HG03039 (cell line): Measurements from ENCODE around the gene KLHL28.

Experiments
- ATAC-seq: cut with Tn5 transposase; IDR thresholded peaks from one replicate; pipeline ENCODE4 v1.9.1; 2021; ENCODE audit warnings: mild to moderate bottlenecking, moderate library complexity; ENCODE audit not compliant: unreplicated experiment

The KLHL28 gene

DNA sequence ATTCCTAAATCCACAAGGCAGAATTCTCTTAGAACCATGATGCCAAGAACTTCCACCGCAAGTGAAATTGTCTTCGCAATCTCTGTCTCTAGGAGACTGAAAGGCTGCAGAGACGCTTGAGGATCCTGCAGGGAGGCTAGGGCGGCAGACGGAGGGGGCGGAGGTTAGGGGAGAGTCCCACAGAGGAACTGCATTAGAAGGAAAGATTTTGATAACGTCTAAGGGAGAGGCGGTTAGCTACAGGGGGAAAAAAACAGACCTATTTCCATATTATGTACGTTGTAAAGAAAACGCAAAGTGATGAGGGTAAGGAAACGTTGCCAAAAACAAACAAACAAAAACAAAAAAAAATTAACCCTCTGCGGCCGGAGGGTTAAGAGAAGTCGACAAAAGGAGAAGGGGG, 595 bp downstream of the KLHL28 start:
- peak; percentile 19 for ATAC-seq

DNA sequence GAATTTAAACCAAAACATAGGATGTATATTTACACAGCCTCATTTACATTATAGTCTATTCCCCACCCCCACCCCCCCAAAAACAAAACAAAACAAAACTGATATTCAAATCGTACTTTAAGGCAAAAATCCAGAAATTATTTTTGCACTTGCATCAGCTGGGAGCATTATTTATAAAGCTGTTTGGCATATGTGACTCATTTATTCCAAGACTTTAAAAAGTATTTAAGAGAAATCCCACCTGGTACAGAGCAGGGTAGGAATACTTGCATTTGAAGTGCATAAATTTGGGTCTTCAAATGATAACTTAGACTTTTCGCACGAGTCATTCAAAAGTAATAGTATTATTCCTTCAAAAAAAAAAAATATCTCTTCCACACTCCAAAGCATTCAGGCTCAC, 1.1 kb downstream of the KLHL28 start:
- no peak for ATAC-seq

DNA sequence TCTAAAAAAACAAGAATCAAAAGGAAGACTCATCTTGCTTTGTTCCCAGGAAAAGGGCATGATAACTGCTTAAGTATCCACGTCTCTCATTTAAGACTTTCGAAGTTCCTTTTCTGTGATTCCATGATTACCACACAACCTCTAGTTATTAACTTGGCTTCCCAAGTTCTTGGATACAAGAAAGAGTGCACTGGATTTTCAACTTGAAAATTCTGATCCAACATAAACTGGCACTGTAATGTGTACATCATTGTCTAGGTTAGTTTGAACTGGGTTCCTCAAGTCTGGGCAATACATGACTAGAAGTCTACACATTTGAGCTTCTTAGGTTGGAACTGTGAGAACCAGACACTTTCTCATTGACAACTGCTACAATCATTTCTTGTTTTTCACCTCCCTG, 1.6 kb downstream of the KLHL28 start:
- no peak for ATAC-seq

DNA sequence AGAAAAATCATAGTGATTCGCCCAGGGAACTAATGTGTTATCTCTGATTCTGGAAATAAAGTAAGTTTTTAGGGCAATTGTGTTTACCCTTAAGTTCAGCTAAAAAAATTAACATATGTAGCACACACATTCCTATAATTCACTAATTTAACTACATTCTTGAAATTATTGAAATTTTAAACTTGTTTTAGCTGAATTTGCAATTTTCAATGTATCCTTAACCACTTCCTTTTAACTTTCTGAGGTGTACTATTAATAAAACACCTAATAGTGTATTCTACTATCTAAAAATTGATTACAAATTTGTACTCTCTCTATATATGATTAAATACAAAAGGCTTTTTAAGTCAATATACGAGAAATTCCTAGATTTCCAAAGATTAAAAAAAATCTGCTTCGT, 2.2 kb downstream of the KLHL28 start:
- ATAC-seq: no peak

DNA sequence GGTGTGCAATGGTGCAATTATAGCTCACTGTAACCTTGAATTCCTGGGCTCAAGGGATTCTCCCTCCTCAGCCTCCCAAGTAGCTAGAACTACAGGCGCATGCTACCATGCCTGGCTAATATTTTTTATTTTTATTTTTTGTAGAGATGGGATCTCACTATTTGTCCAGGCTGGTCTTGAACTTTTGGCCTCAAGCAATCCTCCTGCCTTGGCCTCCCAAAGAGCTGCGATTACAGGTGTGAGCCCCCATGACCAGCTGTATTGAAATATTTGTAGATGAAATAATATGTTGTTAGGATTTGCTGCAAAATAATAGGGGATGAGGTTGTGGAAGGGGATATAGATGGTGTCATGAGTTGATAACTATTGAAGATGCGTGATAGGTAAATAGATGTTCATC, 4.9 kb downstream of the KLHL28 start:
- no peak for ATAC-seq

DNA sequence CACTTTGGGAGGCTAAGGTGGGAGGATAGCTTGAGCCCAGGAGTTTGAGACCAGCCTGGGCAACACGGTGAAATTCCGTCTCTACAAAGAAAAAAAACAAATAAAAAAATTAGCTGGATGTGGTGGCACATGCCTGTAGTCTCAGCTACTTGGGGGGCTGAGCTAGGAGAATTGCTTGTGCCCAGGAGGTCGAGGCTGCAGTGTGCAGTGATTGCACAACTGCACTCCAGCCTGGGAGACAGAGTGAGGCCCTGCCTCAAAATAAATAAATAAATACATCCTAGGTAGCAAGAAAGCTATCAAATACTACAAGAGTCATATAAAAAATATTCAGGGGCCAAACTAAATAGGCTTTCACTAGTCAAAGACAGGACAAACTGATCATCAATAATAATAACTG, 6.2 kb downstream of the KLHL28 start:
- no peak for ATAC-seq

DNA sequence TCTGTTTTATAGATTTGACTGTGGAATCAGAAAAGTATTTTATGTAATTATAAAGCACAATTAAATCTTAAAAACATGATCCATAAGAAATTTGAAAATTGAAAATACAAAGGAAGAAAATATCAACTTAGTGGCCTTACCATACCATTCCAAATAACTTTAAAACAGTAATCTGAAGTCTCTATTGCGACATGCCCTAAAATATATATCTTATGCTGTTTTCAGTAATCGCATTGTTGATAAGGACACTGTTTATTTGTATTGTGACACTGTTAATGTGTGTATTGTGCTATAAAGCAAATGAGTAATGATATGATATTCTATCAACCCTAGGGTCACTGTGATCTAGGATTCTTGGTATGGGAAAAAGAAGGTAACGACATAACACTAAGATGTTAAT, 7.0 kb downstream of the KLHL28 start:
- ATAC-seq: no peak

DNA sequence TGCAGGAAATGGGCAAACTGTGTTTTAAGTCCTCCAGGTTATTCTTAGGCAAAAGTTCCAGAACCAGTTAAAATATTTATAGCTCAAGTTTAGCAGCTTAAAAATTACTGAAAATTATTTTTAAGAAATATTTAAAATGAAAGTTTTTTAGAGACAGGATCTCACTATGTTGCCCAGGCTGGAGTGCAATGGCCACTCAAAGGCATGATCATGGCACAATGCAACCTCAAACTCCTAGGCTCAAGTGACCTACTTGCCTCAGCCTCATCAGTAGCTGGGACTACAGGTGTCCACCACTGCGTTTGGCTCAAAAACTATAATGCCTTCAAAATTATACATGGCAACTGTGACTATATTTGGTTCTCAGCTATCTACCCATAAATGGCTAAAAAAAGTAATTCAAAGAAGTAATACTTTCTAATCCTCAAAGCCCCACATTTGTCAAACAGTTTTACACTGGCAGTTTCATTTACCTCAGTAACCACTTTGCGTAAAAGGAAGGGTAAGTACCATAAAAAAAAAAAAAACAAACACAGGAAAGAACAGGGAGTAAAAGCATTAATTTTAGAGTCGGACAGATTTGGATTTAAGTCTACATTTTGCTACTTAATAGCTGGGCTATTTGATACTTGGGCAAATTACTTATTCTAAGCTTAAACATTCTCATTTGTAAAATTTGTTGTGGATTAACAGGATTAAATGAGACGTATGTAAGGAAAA, 9.2 kb downstream of the KLHL28 start:
- no peak for ATAC-seq

DNA sequence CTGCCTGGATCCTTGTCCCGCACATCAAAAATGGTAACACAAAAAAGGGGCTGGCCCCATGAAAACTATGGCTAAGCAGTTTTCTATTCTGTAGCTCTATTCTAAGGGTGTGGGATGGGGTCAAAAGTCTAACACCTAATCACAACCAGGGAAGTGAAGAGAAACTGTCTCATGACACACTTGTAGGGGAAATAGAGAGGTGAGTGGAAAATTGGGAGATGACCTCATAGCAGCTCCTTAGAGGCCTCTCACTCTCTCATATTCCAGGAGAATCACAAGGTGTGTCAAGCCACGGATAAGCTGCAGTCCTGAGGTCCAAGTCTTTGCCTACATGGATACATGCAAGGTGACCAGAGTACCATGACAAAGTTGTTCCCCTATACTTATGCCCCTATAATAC, 10.7 kb downstream of the KLHL28 start:
- ATAC-seq: no peak

DNA sequence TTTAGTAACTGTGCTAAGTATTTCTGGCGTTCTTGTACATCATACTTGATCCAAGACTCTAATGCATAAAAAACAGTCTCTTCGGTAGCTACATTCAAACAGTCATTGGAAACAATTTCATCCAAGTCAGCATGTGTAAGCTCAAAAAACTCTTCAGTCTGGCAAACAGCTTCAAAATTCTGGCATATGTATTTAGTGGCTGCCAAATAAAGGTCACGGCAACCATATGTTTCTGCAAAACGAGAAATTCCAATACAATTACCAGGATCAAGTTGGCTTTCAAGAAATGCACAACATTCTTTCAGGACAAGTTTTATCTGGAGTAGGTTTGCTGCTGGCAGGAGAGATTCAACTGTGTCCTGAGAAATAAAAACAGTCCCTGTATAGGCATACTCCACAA, 16.5 kb downstream of the KLHL28 start:
- ATAC-seq: no peak

DNA sequence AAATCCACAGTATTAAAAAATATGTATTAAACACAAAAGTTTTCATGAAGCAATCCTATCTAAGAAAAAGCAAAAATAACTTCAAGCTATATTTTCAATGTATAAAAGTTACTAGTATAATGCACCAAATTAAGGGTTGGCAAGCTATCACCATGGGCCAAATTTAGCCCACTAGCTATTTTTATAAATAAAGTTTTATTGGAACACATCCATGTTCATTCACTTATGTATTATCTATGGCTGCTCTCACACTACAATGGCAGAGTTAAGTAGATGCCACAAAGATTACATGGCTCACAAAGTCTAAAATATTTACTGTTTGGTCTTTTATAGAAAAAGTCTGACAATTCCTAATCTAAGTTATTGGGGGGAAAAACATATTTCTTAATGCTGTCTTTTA, 17.6 kb downstream of the KLHL28 start:
- no peak for ATAC-seq

DNA sequence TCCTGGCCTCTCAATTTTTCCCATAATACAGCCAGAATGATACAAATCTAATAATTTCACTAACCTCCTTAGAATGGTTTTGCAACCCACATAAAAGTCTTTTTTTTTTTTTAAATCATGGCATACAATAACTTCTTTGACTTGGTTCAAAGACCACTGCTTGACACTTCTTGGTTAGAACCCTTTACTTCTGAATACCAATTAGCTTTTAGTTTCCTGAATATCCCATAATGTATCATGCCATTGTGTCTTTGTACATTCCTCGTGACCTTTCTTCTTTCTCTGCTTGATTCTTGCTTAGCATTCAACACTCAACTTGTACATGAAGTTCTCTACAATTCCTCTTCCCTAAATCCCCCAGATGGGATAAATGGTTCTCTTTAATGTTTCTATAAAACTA, 19.3 kb downstream of the KLHL28 start:
- ATAC-seq: no peak

DNA sequence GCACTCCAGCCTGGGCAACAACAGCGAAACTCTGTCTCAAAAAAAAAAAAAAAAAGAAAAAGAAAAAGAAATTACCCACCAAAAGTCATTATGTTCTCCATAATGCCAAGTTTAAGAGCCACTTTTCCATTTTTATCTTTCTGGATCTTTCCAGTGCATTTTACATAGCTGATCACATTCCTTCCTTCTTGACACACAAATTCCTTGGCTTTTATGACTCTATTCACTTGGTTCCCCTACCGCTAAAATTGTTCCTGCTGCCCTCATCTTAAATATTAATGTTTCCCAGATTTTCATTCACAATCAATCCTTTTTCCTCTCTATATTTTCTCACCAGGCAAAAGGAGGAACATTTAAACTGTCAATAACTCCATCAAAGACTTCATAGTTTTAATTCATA, 20.2 kb downstream of the KLHL28 start:
- no peak for ATAC-seq

DNA sequence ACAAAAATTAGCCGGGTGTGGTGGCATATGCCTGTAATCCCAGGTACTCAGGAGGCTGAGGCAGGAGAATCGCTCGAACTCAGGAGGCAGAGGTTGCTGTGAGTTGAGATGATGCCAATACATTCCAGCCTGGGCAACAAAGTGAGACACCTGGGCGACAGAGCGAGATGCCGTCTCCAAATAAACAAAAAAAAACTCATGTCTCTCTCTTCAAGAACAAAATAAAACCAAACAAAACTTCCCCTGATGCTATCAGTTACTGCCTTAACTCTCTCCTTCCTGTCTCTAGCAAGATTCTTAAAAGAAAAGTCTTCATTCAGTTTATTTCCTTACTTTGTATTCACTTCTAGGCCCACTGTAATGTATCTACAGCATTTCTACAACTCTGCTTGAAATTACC, 20.8 kb downstream of the KLHL28 start:
- ATAC-seq: no peak

DNA sequence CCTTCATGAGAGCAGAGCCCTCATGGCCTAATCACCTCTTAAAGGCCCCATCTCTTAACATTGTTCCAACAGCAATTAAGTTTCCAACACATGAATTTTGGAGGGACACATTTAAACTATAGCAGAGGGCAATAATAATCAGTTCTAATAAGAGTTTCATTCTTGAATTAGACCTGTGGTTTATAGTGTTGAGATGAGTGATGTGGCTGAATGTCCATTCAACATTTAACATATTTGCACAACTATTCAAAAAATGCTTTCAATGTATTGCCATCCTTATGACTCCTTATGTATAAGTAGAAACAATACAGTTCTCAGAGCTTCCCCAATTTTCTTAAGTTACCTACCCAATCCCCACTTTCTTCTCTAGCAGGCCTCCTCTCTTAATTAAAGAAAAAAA, 21.5 kb downstream of the KLHL28 start:
- no peak for ATAC-seq

DNA sequence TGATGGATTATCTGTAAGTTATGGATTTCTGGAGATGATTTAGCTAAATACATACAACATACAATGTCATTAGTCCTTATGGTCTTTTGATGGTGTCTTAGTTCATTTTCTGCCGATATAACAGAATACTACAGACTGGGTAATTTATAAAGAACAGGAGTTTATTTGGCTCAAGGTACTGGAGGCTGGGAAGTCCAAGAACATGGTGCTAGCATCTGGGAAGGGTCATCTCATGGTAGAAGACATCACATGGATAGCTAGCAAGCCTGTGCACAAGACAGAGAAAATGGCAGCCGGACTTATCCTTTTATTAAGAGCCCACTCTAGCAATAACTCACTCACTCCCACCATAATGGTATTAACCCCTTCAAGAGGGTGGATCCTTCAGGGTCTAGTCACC, 24.2 kb downstream of the KLHL28 start:
- ATAC-seq: no peak

DNA sequence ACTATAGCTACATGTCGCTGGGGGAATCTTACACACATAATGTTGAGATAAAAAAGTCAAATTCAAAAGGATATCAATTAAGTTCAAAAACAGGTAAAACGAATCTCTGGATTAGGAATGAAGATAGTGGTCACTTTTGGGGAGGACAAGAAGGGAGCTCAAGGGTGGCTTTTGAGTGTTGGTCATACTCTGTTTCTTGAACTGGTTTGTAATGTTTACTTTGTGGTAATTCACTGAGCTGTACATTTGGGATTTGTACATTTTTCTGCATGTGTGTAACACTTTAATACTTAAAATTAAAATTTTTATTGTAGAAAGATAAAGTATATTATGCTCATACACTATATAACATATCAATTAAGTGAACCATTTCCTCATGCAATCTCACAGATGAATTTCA, 26.6 kb downstream of the KLHL28 start:
- no peak for ATAC-seq

DNA sequence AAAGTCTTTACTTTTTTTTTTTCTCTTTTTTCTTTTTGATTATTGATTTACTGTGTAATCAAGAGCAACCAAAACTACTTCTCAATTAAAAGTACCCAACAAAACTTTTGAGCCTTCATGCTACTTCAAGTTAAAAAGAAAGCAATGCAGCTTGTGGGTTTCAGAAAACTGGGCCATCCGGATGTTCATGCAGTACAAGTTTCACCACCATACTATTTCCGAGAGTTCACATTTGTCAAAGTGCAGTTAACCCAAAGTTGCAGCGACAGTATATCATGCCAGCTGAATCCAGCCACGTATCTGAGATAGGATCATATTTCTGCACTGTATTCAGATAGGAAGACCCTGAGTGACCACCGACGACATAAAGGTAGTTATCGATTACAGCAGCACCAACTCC, 33.0 kb downstream of the KLHL28 start:
- ATAC-seq: no peak

DNA sequence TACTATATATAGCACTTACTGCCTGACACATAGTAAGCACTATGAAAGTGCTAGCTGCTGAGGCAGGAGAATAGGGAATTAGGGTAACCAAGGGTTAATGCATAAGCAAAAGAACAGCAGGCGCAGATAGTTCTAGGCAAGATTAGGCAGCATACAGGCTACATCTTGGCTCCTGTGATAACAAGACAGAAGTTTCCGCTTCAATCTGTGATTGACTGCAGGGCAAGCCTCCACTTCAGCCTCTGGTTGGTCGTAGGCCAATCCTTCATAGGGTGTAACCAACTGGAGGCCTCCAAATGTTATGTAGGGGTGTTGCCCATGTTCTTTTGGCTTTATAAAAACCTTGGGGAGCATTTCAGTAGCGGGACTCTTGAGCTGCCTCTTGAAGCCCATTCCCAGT, 46.9 kb downstream of the KLHL28 start:
- no peak for ATAC-seq

DNA sequence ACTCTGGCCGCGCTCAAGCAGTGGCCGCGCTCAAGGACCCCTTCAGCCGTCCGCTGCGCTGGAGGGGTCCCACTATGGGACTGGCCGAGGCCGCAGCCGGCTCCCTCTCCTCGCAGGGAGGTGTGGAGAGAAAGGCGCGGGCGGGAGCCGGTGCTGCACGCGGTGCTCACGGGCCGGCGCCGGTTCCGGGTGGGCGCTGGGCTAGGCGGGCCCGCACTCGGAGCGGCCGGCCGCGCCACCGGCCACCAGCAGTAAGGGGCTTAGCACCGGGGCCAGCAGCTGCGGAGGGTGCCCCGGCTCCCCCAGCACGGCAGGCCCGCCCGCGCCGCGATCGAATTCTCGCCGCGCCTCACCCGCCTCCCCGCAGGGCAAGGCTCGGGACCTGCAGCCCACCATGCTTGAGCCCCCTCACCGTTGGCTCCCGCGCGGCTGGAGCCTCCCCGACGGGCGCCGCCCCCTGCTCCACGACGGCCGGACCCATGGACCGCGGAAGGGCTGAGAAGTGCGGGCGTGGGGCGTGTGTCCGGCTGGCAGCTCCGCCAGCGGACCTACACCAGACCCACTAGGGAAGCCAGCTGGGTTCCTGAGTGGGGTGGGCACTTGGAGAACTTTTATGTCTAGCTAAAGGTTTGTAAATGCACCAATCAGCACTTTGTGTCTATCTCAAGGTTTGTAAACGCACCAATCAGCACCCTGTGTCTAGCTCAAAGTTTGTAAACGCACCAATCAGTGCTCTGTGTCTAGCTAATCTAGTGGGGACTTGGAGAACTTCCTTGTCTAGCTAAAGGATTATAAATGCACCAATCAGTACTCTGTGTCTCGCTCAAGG, 49.5 kb downstream of the KLHL28 start:
- no peak for ATAC-seq

DNA sequence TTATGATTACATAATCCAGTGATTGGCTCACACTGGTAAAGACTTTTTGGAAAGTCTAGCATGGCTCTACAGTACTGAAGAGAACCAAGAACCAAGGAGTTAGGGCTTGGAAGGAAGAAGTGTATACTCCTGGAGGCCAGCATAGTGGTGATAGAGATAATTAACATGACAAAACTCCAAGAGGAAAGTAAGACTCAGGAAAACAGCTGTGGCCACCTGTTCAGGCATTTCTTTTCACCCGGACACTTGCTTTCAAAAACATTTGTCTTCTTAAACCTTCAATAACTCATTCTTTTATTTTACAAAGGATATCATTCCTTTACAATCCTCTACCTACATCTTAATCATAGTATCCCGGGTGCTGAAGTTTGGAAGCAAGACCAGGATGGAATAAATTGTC, 50.9 kb downstream of the KLHL28 start:
- no peak for ATAC-seq

DNA sequence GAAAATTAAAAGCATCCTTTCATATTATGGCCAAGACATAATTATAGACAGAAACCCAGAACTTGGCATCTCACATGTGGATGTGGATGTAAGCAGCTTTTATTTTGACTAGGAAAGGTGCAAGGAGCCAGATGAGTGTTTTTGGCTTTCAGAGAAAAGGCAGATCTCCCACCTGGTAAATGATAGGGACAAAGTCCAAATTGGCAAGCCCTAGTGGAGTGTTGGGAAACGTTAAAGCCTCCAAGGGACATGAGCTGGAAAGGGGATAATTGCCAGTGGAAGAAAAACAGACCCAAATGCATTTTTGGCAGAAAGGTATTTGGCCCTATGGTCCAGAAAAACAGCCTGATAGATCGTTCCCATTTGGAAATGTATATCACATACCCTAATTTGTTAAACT, 60.1 kb downstream of the KLHL28 start:
- no peak for ATAC-seq

DNA sequence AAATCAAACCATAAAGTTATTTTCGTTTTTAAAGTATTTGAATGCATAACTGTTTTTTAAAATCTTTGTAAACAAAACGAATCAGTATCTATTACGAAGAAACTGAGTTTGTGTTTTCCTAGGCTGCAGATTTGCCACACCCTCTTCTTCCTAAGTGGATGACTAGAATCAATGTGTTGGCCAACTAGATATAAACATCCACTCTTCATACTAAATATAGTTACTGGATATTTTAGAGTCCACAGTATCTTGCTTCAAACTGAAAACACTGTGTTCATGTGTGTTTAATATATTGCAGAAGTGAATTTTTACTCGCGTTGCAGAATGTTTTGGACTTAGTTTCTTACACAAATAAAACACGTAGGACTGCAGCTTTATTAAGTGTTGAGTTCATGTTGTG, 63.2 kb downstream of the KLHL28 start:
- no peak for ATAC-seq
